Spinal cord (tissue), 10 donors: ENCODE measurements around the gene RLF. TPM values are rescaled to one million over a fixed set of nuclear protein-coding genes. Genes with fewer than 3 reads are reported as not detected.

Experiments
- DNase-seq, 6 donors: peaks; one replicate each; pipeline versions ENCODE4 v3.0.0 to v3.0.0-alpha.2; 2013 to 2015; ENCODE audit warnings: low spot score in 6 of 6, low read depth in 4 of 6
- H3K27ac ChIP-seq: one replicate; pipeline ENCODE4 v1.5.1; 2013; ENCODE audit warnings: low read depth, low read length, control low read depth
- H3K27me3 ChIP-seq: one replicate; pipeline ENCODE4 v1.6.1; 2013; ENCODE audit warnings: low read length; ENCODE audit not compliant: control insufficient read depth, insufficient read depth
- H3K36me3 ChIP-seq: one replicate; pipeline ENCODE4 v1.6.1; 2013; ENCODE audit warnings: low read length; ENCODE audit not compliant: control insufficient read depth, insufficient read depth
- H3K4me1 ChIP-seq: one replicate; pipeline ENCODE4 v1.6.1; 2013; ENCODE audit warnings: low read length; ENCODE audit not compliant: control insufficient read depth, insufficient read depth
- H3K4me3 ChIP-seq: one replicate; pipeline ENCODE4 v1.5.1; 2013; ENCODE audit warnings: low read depth, low read length, control low read depth
- H3K9me3 ChIP-seq: one replicate; pipeline ENCODE4 v1.6.1; 2013; ENCODE audit warnings: low read length; ENCODE audit not compliant: control insufficient read depth, insufficient read depth
- WGBS: methylation state at CpG from one replicate; pipeline ENCODE4 v1.1.5; 2013; ENCODE audit warnings: missing lambda C conversion rate; ENCODE audit not compliant: insufficient coverage; 5-methylcytosine and 5-hydroxymethylcytosine counted together
- long read RNA-seq, 4 donors: transcript quantifications; one replicate each; lab custom pipeline, GENCODE V29; 2026
- polyA plus RNA-seq, 2 donors: library from polyadenylated mRNA; unstranded; fragments of 120-200 nt; gene quantifications; one replicate each; pipeline ENCODE4 v1.2.1, GENCODE V29; 2013; ENCODE audit not compliant: insufficient read length in 2 of 2
- total RNA-seq, 2 donors: library from RNA; depleted of rRNA in 1 of 2; stranded (reverse); fragments of 120-200 nt in 1 of 2; fragments of >200 nt in 1 of 2; gene quantifications; one replicate each; pipeline versions ENCODE4 v1.2.3 to v1.2.4, GENCODE V29; 2013 to 2014
- donor health status: healthy.

The RLF gene
- 10 to 100 TPM; 35.8 to 65.1 TPM for total RNA-seq
- 10 to 100 TPM; 17.2 to 21.3 TPM for polyA plus RNA-seq
- long read RNA-seq, donor 1, full-length matches to known transcripts: 5 of 5 reads
- long read RNA-seq, donor 1, partial matches to known transcripts: 0 of 5 reads
- long read RNA-seq, donor 1, other reads (novel, unspliced or antisense): 0 of 5 reads
- long read RNA-seq, donor 2, full-length matches to known transcripts: 2 of 2 reads
- long read RNA-seq, donor 2, partial matches to known transcripts: 0 of 2 reads
- long read RNA-seq, donor 2, other reads (novel, unspliced or antisense): 0 of 2 reads
- long read RNA-seq, donor 3, full-length matches to known transcripts: 2 of 2 reads
- long read RNA-seq, donor 3, partial matches to known transcripts: 0 of 2 reads
- long read RNA-seq, donor 3, other reads (novel, unspliced or antisense): 0 of 2 reads
- long read RNA-seq, donor 4, full-length matches to known transcripts: 3 of 3 reads
- long read RNA-seq, donor 4, partial matches to known transcripts: 0 of 3 reads
- long read RNA-seq, donor 4, other reads (novel, unspliced or antisense): 0 of 3 reads

DNA sequence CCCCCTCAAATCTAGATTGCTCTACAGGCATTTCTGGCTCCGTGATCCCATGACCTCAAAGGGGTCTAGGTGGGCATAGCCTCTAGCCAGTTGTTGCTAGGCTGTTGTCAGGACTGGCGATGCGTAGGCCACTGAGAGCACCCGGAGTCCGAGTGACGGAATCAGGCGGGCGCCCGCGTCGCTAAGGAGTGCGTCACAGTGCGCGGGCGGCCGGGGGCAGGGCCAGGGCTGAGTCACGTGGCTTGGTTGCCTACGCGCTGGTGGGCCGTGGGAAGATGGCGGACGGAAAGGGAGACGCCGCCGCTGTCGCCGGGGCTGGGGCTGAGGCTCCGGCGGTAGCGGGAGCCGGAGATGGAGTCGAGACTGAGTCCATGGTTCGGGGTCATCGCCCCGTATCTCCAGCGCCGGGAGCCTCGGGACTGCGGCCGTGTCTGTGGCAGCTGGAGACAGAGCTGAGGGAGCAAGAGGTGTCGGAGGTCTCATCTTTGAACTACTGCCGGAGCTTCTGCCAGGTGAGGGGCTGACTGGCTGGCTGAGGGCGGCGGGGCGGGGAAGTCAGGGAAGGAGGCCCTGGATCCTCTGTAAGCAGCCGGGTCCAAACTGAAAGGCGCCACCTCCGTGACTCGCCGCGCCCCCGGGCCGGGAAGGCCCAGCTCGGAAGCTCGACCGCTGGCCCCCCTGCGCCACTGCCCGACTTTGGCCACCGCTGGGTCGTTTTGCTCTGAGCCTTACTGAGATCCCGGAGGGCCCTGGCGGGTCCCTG lies at the start of gene RLF:
Gene RLF (plus strand): TSS at position 263 of the 763 bp plus-strand sequence. CDS start 13 bp downstream, at position 276.
- Histone ChIP-seq H3K4me1 (peaks cover 5% of the 10 kb centered on the region), H3K27ac (peak within 1 kb of the TSS; percentile 97), H3K36me3 (no peaks in the 10 kb centered on the region), H3K4me3 (peak within 1 kb of the TSS; percentile 95), H3K9me3 (no peaks in the 10 kb centered on the region), H3K27me3 (peaks cover 2% of the 10 kb centered on the region)
- WGBS: 0% methylated on average over 62 of the region's 62 CpGs
- peak; percentile 91 to 98 (median 92) for DNase-seq

DNA sequence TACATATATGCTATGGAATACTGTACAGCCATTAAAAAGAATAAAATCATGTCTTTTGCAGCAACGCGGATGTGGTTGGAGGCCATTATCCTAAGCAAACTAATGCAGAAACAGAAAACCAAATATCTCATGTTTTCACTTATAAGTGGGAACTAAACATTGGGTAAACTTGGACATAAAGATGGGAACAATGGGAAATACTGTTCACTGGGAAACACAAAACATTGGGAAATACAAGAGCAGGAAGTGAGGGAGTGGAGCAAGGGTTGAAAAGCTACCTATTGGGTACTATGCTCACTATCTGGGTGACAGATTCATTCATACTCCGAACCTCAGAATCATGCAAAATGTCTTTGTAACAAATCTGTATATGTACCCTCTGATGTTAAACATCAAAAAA lies 46.8 kb upstream of the RLF start:
- peaks cover 5% of the 10 kb centered on the region for H3K9me3 ChIP-seq
- DNase-seq: no peak
- no peaks in the 10 kb centered on the region for H3K27me3 ChIP-seq
- no CpG with 5 or more reads among the region's 3 CpGs for WGBS
- no peak overlapping the region for H3K27ac ChIP-seq
- H3K4me3 ChIP-seq: no peak overlapping the region
- no peaks in the 10 kb centered on the region for H3K36me3 ChIP-seq
- no peaks in the 10 kb centered on the region for H3K4me1 ChIP-seq

- no peaks in the 10 kb centered on the region for H3K4me1 ChIP-seq
- 84% methylated on average over 6 of the region's 7 CpGs for WGBS
Measured at GRCh38 chr1:40120128-40120527, 41.1 kb upstream of the RLF start.

GRCh38 chr1:40122855-40123254 lies 38.3 kb upstream of the RLF start:
- H3K27ac ChIP-seq: no peak overlapping the region
- H3K4me1 ChIP-seq: no peaks in the 10 kb centered on the region
- no peaks in the 10 kb centered on the region for H3K9me3 ChIP-seq
- no peaks in the 10 kb centered on the region for H3K27me3 ChIP-seq
- H3K4me3 ChIP-seq: no peak overlapping the region
- H3K36me3 ChIP-seq: no peaks in the 10 kb centered on the region
- DNase-seq: no peak

More at GRCh38 chr1:40120128-40120527, 41.1 kb upstream of the RLF start:
- no peaks in the 10 kb centered on the region for H3K9me3 ChIP-seq
- no peak for DNase-seq
- no peaks in the 10 kb centered on the region for H3K36me3 ChIP-seq
- H3K4me3 ChIP-seq: no peak overlapping the region
- no peak overlapping the region for H3K27ac ChIP-seq
- no peaks in the 10 kb centered on the region for H3K27me3 ChIP-seq

DNA sequence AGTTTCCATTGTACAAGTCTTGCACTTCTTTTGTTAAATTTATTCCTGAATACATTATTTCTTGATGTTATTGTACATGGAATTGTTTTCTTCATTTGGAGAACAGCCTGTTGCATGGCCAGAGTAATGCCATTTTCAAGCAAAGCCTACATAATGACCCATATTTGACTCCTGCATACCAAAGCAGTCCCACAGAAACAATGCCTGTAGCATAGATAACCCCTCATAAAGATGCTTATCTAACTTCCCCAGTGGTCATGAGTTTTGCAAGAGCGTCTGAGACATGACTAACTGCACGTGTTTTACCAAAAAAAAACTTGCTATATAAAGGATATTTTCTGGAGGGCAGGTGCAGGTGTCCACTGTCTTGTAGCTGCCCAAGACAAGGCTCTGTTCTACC lies 30.3 kb upstream of the RLF start:
- no CpG with 5 or more reads among the region's 2 CpGs for WGBS
- Histone ChIP-seq H3K4me3 (no peak overlapping the region), H3K27ac (no peak overlapping the region), H3K36me3 (no peaks in the 10 kb centered on the region), H3K27me3 (peaks cover 10% of the 10 kb centered on the region), H3K9me3 (no peaks in the 10 kb centered on the region), H3K4me1 (peaks cover 10% of the 10 kb centered on the region)
- DNase-seq: no peak

GRCh38 chr1:40132383-40133311 lies 28.5 kb upstream of the RLF start:
- no peak overlapping the region for H3K27ac ChIP-seq
- H3K36me3 ChIP-seq: no peaks in the 10 kb centered on the region
- WGBS: 5% methylated on average over 43 of the region's 44 CpGs
- H3K27me3 ChIP-seq: peaks cover 10% of the 10 kb centered on the region
- DNase-seq: peak in 5 of 6 donors; percentile 5 to 79 (median 31)
- H3K4me3 ChIP-seq: peak overlapping the region; percentile 31
- no peaks in the 10 kb centered on the region for H3K9me3 ChIP-seq
- H3K4me1 ChIP-seq: peaks cover 10% of the 10 kb centered on the region

DNA sequence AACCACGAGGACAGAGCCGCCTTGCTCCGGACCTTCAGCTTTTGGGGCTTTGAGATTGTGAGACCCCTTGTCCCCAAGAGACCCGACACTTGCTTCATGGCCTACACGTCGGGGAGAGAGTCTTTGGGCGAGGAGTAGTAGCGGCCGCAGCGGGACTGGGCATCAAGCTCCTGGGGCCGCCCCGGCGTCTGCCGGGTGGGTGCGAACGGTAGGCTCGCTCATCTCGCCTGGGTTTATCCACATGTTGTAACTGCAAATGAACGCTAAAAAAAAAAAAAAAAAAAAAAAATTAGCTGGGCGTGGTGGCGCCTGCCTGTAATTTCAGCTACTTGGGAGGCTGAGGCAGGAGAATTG lies 27.9 kb upstream of the RLF start:
- H3K27me3 ChIP-seq: peaks cover 10% of the 10 kb centered on the region
- H3K9me3 ChIP-seq: no peaks in the 10 kb centered on the region
- WGBS: 44% methylated on average over 9 of the region's 21 CpGs
- DNase-seq: no peak
- no peak overlapping the region for H3K27ac ChIP-seq
- peak overlapping the region; percentile 31 for H3K4me3 ChIP-seq
- H3K4me1 ChIP-seq: peaks cover 10% of the 10 kb centered on the region
- H3K36me3 ChIP-seq: no peaks in the 10 kb centered on the region

DNA sequence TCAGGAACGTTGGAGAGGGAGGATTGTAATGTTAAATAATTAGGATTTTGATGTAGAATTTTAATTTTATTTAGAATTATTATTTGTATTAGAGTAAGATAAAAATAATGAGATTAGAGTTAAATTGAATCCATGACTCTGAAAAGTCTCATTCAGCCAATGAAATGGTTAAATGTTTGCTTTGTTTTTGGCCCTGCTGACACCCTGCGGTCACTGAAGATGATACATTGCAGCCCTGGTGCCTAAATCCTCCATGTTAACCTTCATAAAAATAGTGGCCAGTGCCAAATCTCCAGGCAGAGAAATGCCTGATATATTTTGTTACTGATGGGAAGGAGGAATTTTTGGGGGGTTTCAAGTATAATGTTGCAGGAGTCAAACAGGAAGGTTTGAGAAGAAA lies 27.3 kb upstream of the RLF start:
- Histone ChIP-seq H3K27ac (no peak overlapping the region), H3K9me3 (no peaks in the 10 kb centered on the region), H3K4me1 (peaks cover 10% of the 10 kb centered on the region), H3K4me3 (no peak overlapping the region), H3K27me3 (peaks cover 10% of the 10 kb centered on the region), H3K36me3 (no peaks in the 10 kb centered on the region)
- no peak for DNase-seq
- 67% methylated on average over 1 of the region's 2 CpGs for WGBS
